K562 (cell line): ENCODE measurements around the gene NREP. TPM values are rescaled to one million over a fixed set of nuclear protein-coding genes. Genes with fewer than 3 reads are reported as not detected.

Source experiments
- ATAC-seq: fragments of 200-7000 bp; cut with Tn5 transposase; 3 replicates; pipeline ENCODE4 v1.9.1; 2020; ENCODE audit warnings: moderate library complexity
- BruUV-seq: library from RNA; stranded (reverse); fragments of 400-500 nt; replicated peaks from 2 replicates; lab custom pipeline; 2021; lab: Mats Ljungman, UMichigan
- CTCF ChIA-PET: fragments of 300-600 bp; formaldehyde crosslinking; extraction: SDS; loops from one replicate; lab custom pipeline; 2021; ENCODE audit warnings: low intra/inter-chr PET ratio; lab: Yijun Ruan, JAX
- POLR2A ChIA-PET: fragments of 300-600, 350-650 bp; sonication (Branson Sonifier 250); formaldehyde crosslinking; extraction: SDS; loops from one replicate; lab custom pipeline; 2021; ENCODE audit warnings: antibody characterized with exemption, inconsistent platforms; lab: Yijun Ruan, JAX
- DNase-seq, 4 experiments: peaks; one replicate each; pipeline versions ENCODE4 v3.0.0 to v3.0.0-alpha.2; 2011 to 2018; ENCODE audit warnings: low spot score in 3 of 4, mixed read lengths in 3 of 4; ENCODE audit errors: extremely low read depth in 1 of 4
- FAIRE-seq: peaks from 2 replicates; lab custom pipeline; 2011; peaks lifted over from hg19 to GRCh38; lab: Jason Lieb, UNC
- H2AFZ ChIP-seq: 2 replicates; pipeline ENCODE4 v1.6.0; 2011; ENCODE audit warnings: low read depth, low read length, control low read depth, inconsistent platforms
- H3K27ac ChIP-seq: fragments of 200-600 bp; 3 replicates; pipeline ENCODE4 v1.8.0; 2011; ENCODE audit warnings: low read depth, mild to moderate bottlenecking, control low read depth, inconsistent platforms, low read length, moderate library complexity, mixed read lengths; ENCODE audit errors: extremely low read depth
- H3K27me3 ChIP-seq, 2 experiments: fragments of 300-600 bp in 1 of 2; 2 replicates in 1 of 2; 3 replicates in 1 of 2; pipeline versions ENCODE4 v1.6.0 to v1.8.0; 2011; ENCODE audit warnings: inconsistent platforms in 2 of 2, low read length in 2 of 2, mild to moderate bottlenecking in 1 of 2, mixed read lengths in 1 of 2, moderate library complexity in 1 of 2; ENCODE audit not compliant: control insufficient read depth in 2 of 2, insufficient read depth in 2 of 2
- H3K36me3 ChIP-seq: fragments of 300-600 bp; 3 replicates; pipeline ENCODE4 v1.8.0; 2011; ENCODE audit warnings: mild to moderate bottlenecking, low read length, inconsistent platforms; ENCODE audit not compliant: control insufficient read depth, insufficient read depth
- H3K4me1 ChIP-seq, 2 experiments: fragments of 200-600 bp in 1 of 2; replicated peaks in 1 of 2; 2 replicates in 1 of 2; 3 replicates in 1 of 2; pipeline versions ENCODE4 v1.5.1 to v1.8.0; 2011; ENCODE audit warnings: inconsistent platforms in 2 of 2, low read length in 2 of 2, mild to moderate bottlenecking in 1 of 2, mixed read lengths in 1 of 2, moderate library complexity in 1 of 2; ENCODE audit not compliant: control insufficient read depth in 2 of 2, insufficient read depth in 2 of 2
- H3K4me2 ChIP-seq: 2 replicates; pipeline ENCODE4 v1.6.1; 2011; ENCODE audit warnings: low read length, control low read depth, inconsistent platforms, mixed read lengths; ENCODE audit not compliant: insufficient read depth
- H3K4me3 ChIP-seq: fragments of 200-600 bp; sonication (generic), shearing (Covaris generic); 2 replicates; pipeline ENCODE4 v1.5.1; 2016; ENCODE audit warnings: control low read depth, inconsistent platforms
- H3K79me2 ChIP-seq: fragments of 200-600 bp; 3 replicates; pipeline ENCODE4 v1.8.0; 2011; ENCODE audit warnings: low read length, inconsistent platforms; ENCODE audit not compliant: control insufficient read depth, insufficient read depth
- H3K9ac ChIP-seq, 2 experiments: 2 replicates each; pipeline versions ENCODE4 v1.6.0 to v1.6.1; 2011; ENCODE audit warnings: low read depth in 2 of 2, low read length in 2 of 2, control low read depth in 1 of 2, inconsistent platforms in 1 of 2, mild to moderate bottlenecking in 1 of 2, mixed read lengths in 1 of 2; ENCODE audit not compliant: insufficient read depth in 1 of 2
- H3K9me1 ChIP-seq: one replicate; pipeline ENCODE4 v1.6.0; 2011; ENCODE audit warnings: inconsistent platforms, mild to moderate bottlenecking, low read length, moderate library complexity; ENCODE audit not compliant: control insufficient read depth, insufficient read depth
- H3K9me3 ChIP-seq: replicated peaks from 2 replicates; pipeline ENCODE4 v1.5.1; 2011; ENCODE audit warnings: low read depth, low read length, inconsistent platforms; ENCODE audit not compliant: control insufficient read depth, insufficient read depth
- H4K20me1 ChIP-seq: replicated peaks from 2 replicates; pipeline ENCODE4 v1.6.1; 2011; ENCODE audit warnings: low read length, inconsistent platforms, mixed read lengths; ENCODE audit not compliant: control insufficient read depth, insufficient read depth
- ELF4 ChIP-seq: fragments of 450-650 bp; formaldehyde crosslinking; IDR thresholded peaks from 2 replicates; pipeline ENCODE4 v1.4.0; 2022; ENCODE audit warnings: missing genetic modification characterization
- HNRNPH1 ChIP-seq: fragments of 200-400 bp; formaldehyde crosslinking; optimal IDR thresholded peaks from 2 replicates; pipeline ENCODE3; 2017; ENCODE audit warnings: low read depth, mild to moderate bottlenecking, low read length, moderate library complexity
- MCM5 ChIP-seq: fragments of 450-650 bp; IDR thresholded peaks from 2 replicates; pipeline ENCODE4 v1.6.1; 2016; ENCODE audit warnings: low read depth
- NELFE ChIP-seq: IDR thresholded peaks from 2 replicates; pipeline ENCODE4 v1.6.1; 2011; ENCODE audit warnings: mild to moderate bottlenecking; ENCODE audit not compliant: insufficient read depth, insufficient read length
- NUFIP1 ChIP-seq: fragments of 450-650 bp; IDR thresholded peaks from 2 replicates; pipeline ENCODE4 v1.6.1; 2018; ENCODE audit not compliant: partially characterized antibody
- PTTG1 ChIP-seq: fragments of 450-650 bp; IDR thresholded peaks from 2 replicates; pipeline ENCODE4 v1.6.1; 2016; ENCODE audit warnings: low read depth, mild to moderate bottlenecking, missing genetic modification characterization, missing compliant biosample characterization
- SPI1 ChIP-seq: IDR thresholded peaks from 2 replicates; pipeline ENCODE4 v1.6.1; 2011; ENCODE audit warnings: low read depth, low read length, control low read depth, borderline replicate concordance
- ZNF354B ChIP-seq: fragments of 250-450 bp; sonication (Bioruptor Pico); IDR thresholded peaks from 2 replicates; pipeline ENCODE4 v1.4.0; 2020
- ZNF644 ChIP-seq: fragments of 200-800 bp; sonication (Bioruptor generic); IDR thresholded peaks from 2 replicates; pipeline ENCODE4 v1.6.1; 2016; ENCODE audit warnings: low read depth, missing genetic modification characterization, missing compliant biosample characterization
- WGBS: fragments of 100-300 bp; shearing (Covaris generic); methylation state at CpG from one replicate; pipeline ENCODE4 v1.1.6; 2016; ENCODE audit warnings: low coverage, mixed read lengths; ENCODE audit not compliant: insufficient coverage; ENCODE audit errors: missing lambda C conversion rate; 5-methylcytosine and 5-hydroxymethylcytosine counted together
- in situ Hi-C: fragments of 300-500 bp; cut with MboI; formaldehyde crosslinking; loops from 4 replicates; pipeline ENCODE4 v1.15.0; 2018; ENCODE audit warnings: inconsistent platforms, mixed read lengths
- intact Hi-C: fragments of 100-400 bp; cut with micrococcal nuclease; formaldehyde crosslinking; loops from 2 replicates; pipeline ENCODE4 v1.14.2; 2022
- polyA plus RNA-seq, 8 experiments: library from polyadenylated mRNA; depleted of rRNA in 4 of 8; stranded (reverse) in 5 of 8; unstranded in 3 of 8; fragments of >200 nt; fragmentation: Nextera tagmentation in 2 of 8; fragmentation: Illumina TruSeq in 1 of 8; extraction: Ambion mirVana in 2 of 8; extraction: Trizol in 1 of 8; gene quantifications; 2 replicates each; pipeline versions ENCODE4 v1.2.1 to v1.2.3, GENCODE V29; 2011 to 2014; ENCODE audit warnings: inconsistent platforms in 1 of 8, missing spikeins in 1 of 8
- total RNA-seq, 7 experiments: library from RNA; depleted of rRNA in 6 of 7; stranded (reverse); fragments of >200 nt in 6 of 7; fragmentation: Illumina TruSeq in 2 of 7; extraction: Trizol in 2 of 7; gene quantifications; 2 replicates each; pipeline versions ENCODE4 v1.2.1 to v1.2.3, GENCODE V29; 2011 to 2021; ENCODE audit warnings: low replicate concordance in 1 of 7
- TF ChIP-seq, protein P1 (sequence below): sonication (generic); formaldehyde crosslinking; IDR thresholded peaks from 2 replicates; pipeline ENCODE4 v1.8.0; 2022; ENCODE audit warnings: missing genetic modification reagents, mild to moderate bottlenecking, borderline replicate concordance
- TF ChIP-seq, protein P2 (sequence below): fragments of 450-650 bp; formaldehyde crosslinking; IDR thresholded peaks from 2 replicates; pipeline ENCODE4 v1.4.0; 2022; ENCODE audit warnings: missing genetic modification characterization

Gene NREP
- total and polyA plus RNA-seq, 9 of the 15 experiments (the other 6 are each of a cell fraction or from before 2014, with no cell fraction given), result 0.08 to 0.58 (median 0.23) TPM; not detected in 1

DNA sequence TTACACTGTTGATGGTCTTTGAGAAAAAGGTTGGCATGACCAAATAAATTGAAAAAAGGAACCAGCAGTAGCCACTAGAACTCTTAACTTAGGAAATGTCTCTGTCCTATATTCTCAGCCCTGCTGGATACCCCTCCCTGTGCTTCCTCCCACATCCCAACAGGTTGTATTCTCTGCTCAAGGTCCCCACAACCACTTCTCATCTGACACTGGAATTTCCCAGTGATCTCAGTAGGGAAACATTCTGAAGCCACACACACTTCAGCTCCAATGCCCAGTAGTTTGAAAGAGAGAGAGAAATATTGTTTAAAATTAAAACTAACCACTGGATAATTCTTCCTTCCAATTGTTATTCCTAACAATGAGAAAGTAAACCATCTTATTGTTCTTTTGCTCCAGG lies 30.0 kb upstream of the NREP start (continued):
- TF ChIP-seq PTTG1 (tag) (no peak), ZNF354B (CRISPR knock-in tag) (no peak)

DNA sequence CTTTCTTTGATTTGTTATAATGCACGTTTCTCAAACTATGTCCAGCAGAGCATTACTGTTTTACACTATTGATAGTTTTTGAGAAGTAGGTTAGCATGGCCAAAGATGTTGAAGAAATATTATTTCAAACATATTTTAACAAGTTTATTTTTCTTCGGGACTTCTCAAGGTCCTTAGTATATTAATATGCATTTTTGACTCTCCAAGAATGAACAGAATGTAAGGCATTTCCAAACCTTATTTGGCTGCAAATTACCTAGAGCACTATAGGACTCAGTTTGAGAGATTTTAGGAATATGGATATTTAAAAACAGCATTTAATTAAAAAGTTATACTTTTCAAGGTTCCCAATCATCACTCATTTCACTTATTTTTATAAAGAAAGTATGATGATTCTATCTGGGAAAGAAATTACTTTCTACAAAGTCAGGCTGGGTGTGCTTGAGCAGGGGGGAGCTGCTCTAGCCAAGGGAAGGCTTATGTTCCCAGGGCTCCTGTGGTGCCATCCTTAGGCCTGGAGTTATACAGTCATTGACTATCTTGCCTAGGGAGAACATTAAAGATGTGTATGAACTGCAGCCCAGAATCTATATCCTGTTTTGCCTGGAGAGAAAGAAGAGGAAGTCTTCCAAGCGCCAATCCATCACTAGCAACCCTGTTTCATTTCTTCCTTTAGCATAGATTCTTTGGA lies 27.6 kb upstream of the NREP start:
- POLR2A ChIA-PET, result interaction anchor here (1.2 kb wide), 1 partner anchor 17 kb away, joined by 4 read pairs; no protein-coding TSS in a partner anchor

DNA sequence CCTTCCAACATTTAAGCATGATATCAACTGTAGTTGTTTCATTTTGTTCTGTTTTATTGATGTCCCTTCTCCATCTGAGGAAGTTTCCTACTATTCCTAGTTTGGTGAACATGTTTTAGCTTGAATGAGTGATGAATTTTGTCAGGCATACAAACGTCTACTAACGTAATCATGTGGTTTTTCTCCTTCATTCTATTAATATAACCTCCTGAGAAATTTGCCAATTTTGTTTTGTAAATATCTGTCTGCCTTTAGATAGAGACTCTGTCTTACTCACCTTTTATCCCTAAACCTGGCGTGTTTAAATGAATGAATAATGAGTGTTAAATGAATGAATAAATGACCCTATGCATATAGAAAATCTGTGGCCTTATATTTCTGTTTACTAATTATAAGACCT lies 26.5 kb upstream of the NREP start:
- BruUV-seq, result no TSS peak
- in situ Hi-C loops (no loop called here), intact Hi-C loops (no loop called here)
- Histone ChIP-seq H3K36me3 (no peaks in the 10 kb centered on the region), H3K4me2 (no peak overlapping the region), H4K20me1 (no peaks in the 10 kb centered on the region), H3K9ac (no peak overlapping the region), H3K4me1 (no peaks in the 10 kb centered on the region), H3K9me1 (no peaks in the 10 kb centered on the region), H3K27me3 (no peaks in the 10 kb centered on the region), H3K4me3 (no peak overlapping the region), H3K9me3 (no peaks in the 10 kb centered on the region), H3K79me2 (no peaks in the 10 kb centered on the region), H3K27ac (no peak overlapping the region), H2AFZ (no peak overlapping the region)
- DNase-seq, result no peak
- ATAC-seq, result no peak
- no peak for FAIRE-seq
- ChIA-PET CTCF (no interaction called here), POLR2A (no interaction called here)
- WGBS, result 3% methylated on average over 3 of the region's 3 CpGs
- TF ChIP-seq ZNF644 (tag) (no peak), HNRNPH1 (no peak), MCM5 (no peak), SPI1 (no peak), ELF4 (CRISPR knock-in tag) (no peak), NELFE (no peak), ZNF354B (CRISPR knock-in tag) (no peak)
- TF ChIP-seq, protein P1, sequence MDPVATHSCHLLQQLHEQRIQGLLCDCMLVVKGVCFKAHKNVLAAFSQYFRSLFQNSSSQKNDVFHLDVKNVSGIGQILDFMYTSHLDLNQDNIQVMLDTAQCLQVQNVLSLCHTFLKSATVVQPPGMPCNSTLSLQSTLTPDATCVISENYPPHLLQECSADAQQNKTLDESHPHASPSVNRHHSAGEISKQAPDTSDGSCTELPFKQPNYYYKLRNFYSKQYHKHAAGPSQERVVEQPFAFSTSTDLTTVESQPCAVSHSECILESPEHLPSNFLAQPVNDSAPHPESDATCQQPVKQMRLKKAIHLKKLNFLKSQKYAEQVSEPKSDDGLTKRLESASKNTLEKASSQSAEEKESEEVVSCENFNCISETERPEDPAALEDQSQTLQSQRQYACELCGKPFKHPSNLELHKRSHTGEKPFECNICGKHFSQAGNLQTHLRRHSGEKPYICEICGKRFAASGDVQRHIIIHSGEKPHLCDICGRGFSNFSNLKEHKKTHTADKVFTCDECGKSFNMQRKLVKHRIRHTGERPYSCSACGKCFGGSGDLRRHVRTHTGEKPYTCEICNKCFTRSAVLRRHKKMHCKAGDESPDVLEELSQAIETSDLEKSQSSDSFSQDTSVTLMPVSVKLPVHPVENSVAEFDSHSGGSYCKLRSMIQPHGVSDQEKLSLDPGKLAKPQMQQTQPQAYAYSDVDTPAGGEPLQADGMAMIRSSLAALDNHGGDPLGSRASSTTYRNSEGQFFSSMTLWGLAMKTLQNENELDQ (CRISPR knock-in tag), result no peak
- TF ChIP-seq, protein P2, sequence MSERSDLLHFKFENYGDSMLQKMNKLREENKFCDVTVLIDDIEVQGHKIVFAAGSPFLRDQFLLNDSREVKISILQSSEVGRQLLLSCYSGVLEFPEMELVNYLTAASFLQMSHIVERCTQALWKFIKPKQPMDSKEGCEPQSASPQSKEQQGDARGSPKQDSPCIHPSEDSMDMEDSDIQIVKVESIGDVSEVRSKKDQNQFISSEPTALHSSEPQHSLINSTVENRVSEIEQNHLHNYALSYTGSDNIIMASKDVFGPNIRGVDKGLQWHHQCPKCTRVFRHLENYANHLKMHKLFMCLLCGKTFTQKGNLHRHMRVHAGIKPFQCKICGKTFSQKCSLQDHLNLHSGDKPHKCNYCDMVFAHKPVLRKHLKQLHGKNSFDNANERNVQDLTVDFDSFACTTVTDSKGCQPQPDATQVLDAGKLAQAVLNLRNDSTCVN (CRISPR knock-in tag), result no peak

More for the DNA sequence above, 27.6 kb upstream of the NREP start:
- no peaks in the 10 kb centered on the region for H3K79me2 ChIP-seq
- intact Hi-C loops, result no loop called here
- no peak for TF ChIP-seq NUFIP1
- ATAC-seq, result no peak
- no TSS peak for BruUV-seq
- 0% methylated on average over 3 of the region's 3 CpGs for WGBS
- no peak overlapping the region for H3K4me2 ChIP-seq
- no peak overlapping the region for H2AFZ ChIP-seq
- no peaks in the 10 kb centered on the region for H3K27me3 ChIP-seq
- no peak for FAIRE-seq
- H4K20me1 ChIP-seq, result no peaks in the 10 kb centered on the region
- H3K27ac ChIP-seq, result no peak overlapping the region
- no peak for DNase-seq
- H3K4me1 ChIP-seq, result no peaks in the 10 kb centered on the region
- in situ Hi-C loops, result no loop called here
- no peaks in the 10 kb centered on the region for H3K9me3 ChIP-seq
- no peak overlapping the region for H3K4me3 ChIP-seq
- H3K36me3 ChIP-seq, result no peaks in the 10 kb centered on the region
- no peak overlapping the region for H3K9ac ChIP-seq
- H3K9me1 ChIP-seq, result no peaks in the 10 kb centered on the region
- CTCF ChIA-PET, result no interaction called here
